PC-9 (cell line): ENCODE measurements around the gene PLCL2.

Experiments
- CTCF ChIP-seq: fragments of 200-600 bp; sonication (generic); conservative IDR thresholded peaks from 2 replicates; pipeline ENCODE4 v1.6.1; 2017; ENCODE audit warnings: mixed run types, antibody characterized with exemption, mild to moderate bottlenecking, moderate library complexity
- EZH2 ChIP-seq: fragments of 200-600 bp; sonication (generic); IDR thresholded peaks from 2 replicates; pipeline ENCODE4 v1.8.0; 2017; ENCODE audit warnings: antibody characterized with exemption, low read depth

- TF ChIP-seq CTCF (no peak), EZH2 (no peak)
Observed at GRCh38 chr3:17079933-17080332, 195.2 kb downstream of the PLCL2 start.
